Activated CD8-positive, alpha-beta memory T cell treated with anti-CD3 and anti-CD28 coated beads, Interleukin-2, amount 50 U/mL, for 24 hours (primary cell): ENCODE results near the gene RSBN1.

Source experiments
- DNase-seq: peaks from one replicate; pipeline ENCODE4 v3.0.0-alpha.2; 2020; ENCODE audit errors: extremely low read depth

RSBN1 gene

GRCh38 chr1:113812661-113813135 is 422 bp upstream of the RSBN1 start:
- DNase-seq, result no peak

- DNase-seq, result no peak
Measured at GRCh38 chr1:113811156-113811887, 954 bp downstream of the RSBN1 start.

- no peak for DNase-seq
Measured at GRCh38 chr1:113809670-113810602, 2.3 kb downstream of the RSBN1 start.

- DNase-seq, result no peak
Measured at GRCh38 chr1:113808450-113809195, 3.7 kb downstream of the RSBN1 start.

GRCh38 chr1:113805639-113806038 is 6.6 kb downstream of the RSBN1 start:
- DNase-seq, result no peak

- DNase-seq, result no peak
Measured at GRCh38 chr1:113805256-113805531, 7.1 kb downstream of the RSBN1 start.

GRCh38 chr1:113804421-113805255 is 7.6 kb downstream of the RSBN1 start:
- DNase-seq, result no peak

- DNase-seq, result no peak
Measured at GRCh38 chr1:113802367-113803007, 9.8 kb downstream of the RSBN1 start.

- DNase-seq, result no peak
Measured at GRCh38 chr1:113800487-113800886, 11.8 kb downstream of the RSBN1 start.

- no peak for DNase-seq
Measured at GRCh38 chr1:113797472-113797871, 14.8 kb downstream of the RSBN1 start.

- no peak for DNase-seq
Measured at GRCh38 chr1:113793878-113794834, 18.1 kb downstream of the RSBN1 start.

- DNase-seq, result no peak
Measured at GRCh38 chr1:113792986-113793385, 19.3 kb downstream of the RSBN1 start.

GRCh38 chr1:113792471-113792870 is 19.8 kb downstream of the RSBN1 start:
- no peak for DNase-seq

- no peak for DNase-seq
Measured at GRCh38 chr1:113788802-113789201, 23.5 kb downstream of the RSBN1 start.

- no peak for DNase-seq
Measured at GRCh38 chr1:113787663-113788062, 24.6 kb downstream of the RSBN1 start.

- no peak for DNase-seq
Measured at GRCh38 chr1:113786069-113786468, 26.2 kb downstream of the RSBN1 start.

GRCh38 chr1:113784104-113784779 is 28.0 kb downstream of the RSBN1 start:
- DNase-seq, result no peak

GRCh38 chr1:113783254-113784103 is 28.8 kb downstream of the RSBN1 start:
- DNase-seq, result no peak
